Gastroesophageal sphincter (tissue), 4 donors: ENCODE data around the gene ALOX5AP. TPM values are rescaled to one million over a fixed set of nuclear protein-coding genes. Genes with fewer than 3 reads are reported as not detected.

ENCODE experiments used
- ATAC-seq: fragments of 150-250 bp; one replicate; pipeline ENCODE4 v1.9.1; 2016; ENCODE audit warnings: mild to moderate bottlenecking, moderate library complexity
- H3K27ac ChIP-seq, 4 donors: fragments of 200-600 bp; sonication (generic) in 3 of 4; 1 replicate in 3 of 4; 2 replicates in 1 of 4; pipeline ENCODE4 v1.5.1; 2016 to 2019
- H3K27me3 ChIP-seq: fragments of 200-600 bp; sonication (generic); one replicate; pipeline ENCODE4 v1.5.1; 2019
- H3K36me3 ChIP-seq, 2 donors: fragments of 200-600 bp; sonication (generic); one replicate each; pipeline ENCODE4 v1.5.1; 2019; ENCODE audit warnings: control low read depth in 1 of 2
- H3K4me1 ChIP-seq, 3 donors: fragments of 200-600 bp; sonication (generic); 1 replicate in 2 of 3; 2 replicates in 1 of 3; pipeline ENCODE4 v1.5.1; 2016 to 2019; ENCODE audit warnings: control low read depth in 2 of 3
- H3K4me3 ChIP-seq, 2 donors: fragments of 200-600 bp; sonication (generic); one replicate each; pipeline ENCODE4 v1.5.1; 2019; ENCODE audit warnings: mild to moderate bottlenecking in 1 of 2, moderate library complexity in 1 of 2
- H3K9me3 ChIP-seq, 3 donors: fragments of 200-600 bp; sonication (generic); one replicate each; pipeline ENCODE4 v1.5.1; 2017 to 2019; ENCODE audit warnings: control low read depth in 2 of 3
- EP300 ChIP-seq: sonication (generic); formaldehyde crosslinking; IDR thresholded peaks from one replicate; pipeline ENCODE4 v1.6.1; 2017; ENCODE audit warnings: antibody characterized with exemption, mild to moderate bottlenecking
- POLR2A ChIP-seq, 2 donors: fragments of 450-650 bp; IDR thresholded peaks; one replicate each; pipeline ENCODE4 v1.6.1; 2017; ENCODE audit warnings: antibody characterized with exemption in 2 of 2, mild to moderate bottlenecking in 2 of 2, moderate library complexity in 1 of 2
- POLR2AphosphoS5 ChIP-seq: sonication (generic); formaldehyde crosslinking; IDR thresholded peaks from one replicate; pipeline ENCODE4 v1.6.1; 2017; ENCODE audit warnings: antibody characterized with exemption
- WGBS, 2 donors: methylation state at CpG; one replicate each; pipeline ENCODE4 v1.1.5; 2018; ENCODE audit warnings: low coverage in 1 of 2; 5-methylcytosine and 5-hydroxymethylcytosine counted together
- total RNA-seq, 4 donors: library from RNA; depleted of rRNA; stranded (reverse); fragments of >200 nt; gene quantifications; one replicate each; pipeline ENCODE4 v1.1.0, GENCODE V29; 2016
- TF ChIP-seq, protein P1 (sequence below), 4 experiments: fragments of 200-600 bp in 2 of 4; fragments of 450-650 bp in 2 of 4; sonication (generic) in 1 of 4; IDR thresholded peaks; one replicate each; pipeline ENCODE4 v1.5.1; 2017 to 2019; ENCODE audit warnings: antibody characterized with exemption in 4 of 4, mild to moderate bottlenecking in 2 of 4, moderate library complexity in 2 of 4

ALOX5AP gene
- total RNA-seq, 4 donors from 2014 or later, result 5.6 to 34.7 (median 19.7) TPM

DNA sequence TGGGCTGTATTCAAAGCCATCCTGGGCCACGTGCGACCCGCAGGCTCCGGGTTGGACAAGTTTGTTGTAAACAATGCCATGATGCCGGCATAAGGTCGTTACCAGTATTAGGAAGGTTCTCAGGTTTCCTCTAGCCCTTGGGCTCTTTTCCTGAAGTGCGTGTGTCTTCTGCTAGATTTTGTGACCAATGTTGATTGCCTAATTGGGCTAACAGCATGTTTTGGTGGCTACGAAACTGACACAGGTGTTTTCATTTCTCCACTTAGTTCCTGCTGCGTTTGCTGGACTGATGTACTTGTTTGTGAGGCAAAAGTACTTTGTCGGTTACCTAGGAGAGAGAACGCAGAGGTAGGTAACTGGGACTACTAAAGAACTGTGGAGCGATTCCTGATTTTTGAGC is 20.3 kb downstream of the ALOX5AP start:
- H3K4me3 ChIP-seq, result no peak overlapping the region
- H3K9me3 ChIP-seq, result no peaks in the 10 kb centered on the region
- peaks cover 0 to 9% (median 0%) of the 10 kb centered on the region in 3 donors for H3K4me1 ChIP-seq
- ATAC-seq, result no peak
- no peak for TF ChIP-seq EP300
- TF ChIP-seq POLR2A (IDR thresholded peaks at IDR 0.05), result no peak
- no peak for TF ChIP-seq POLR2AphosphoS5
- TF ChIP-seq, protein P1, sequence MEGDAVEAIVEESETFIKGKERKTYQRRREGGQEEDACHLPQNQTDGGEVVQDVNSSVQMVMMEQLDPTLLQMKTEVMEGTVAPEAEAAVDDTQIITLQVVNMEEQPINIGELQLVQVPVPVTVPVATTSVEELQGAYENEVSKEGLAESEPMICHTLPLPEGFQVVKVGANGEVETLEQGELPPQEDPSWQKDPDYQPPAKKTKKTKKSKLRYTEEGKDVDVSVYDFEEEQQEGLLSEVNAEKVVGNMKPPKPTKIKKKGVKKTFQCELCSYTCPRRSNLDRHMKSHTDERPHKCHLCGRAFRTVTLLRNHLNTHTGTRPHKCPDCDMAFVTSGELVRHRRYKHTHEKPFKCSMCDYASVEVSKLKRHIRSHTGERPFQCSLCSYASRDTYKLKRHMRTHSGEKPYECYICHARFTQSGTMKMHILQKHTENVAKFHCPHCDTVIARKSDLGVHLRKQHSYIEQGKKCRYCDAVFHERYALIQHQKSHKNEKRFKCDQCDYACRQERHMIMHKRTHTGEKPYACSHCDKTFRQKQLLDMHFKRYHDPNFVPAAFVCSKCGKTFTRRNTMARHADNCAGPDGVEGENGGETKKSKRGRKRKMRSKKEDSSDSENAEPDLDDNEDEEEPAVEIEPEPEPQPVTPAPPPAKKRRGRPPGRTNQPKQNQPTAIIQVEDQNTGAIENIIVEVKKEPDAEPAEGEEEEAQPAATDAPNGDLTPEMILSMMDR (IDR thresholded peaks at IDR 0.05), result no peak
- H3K36me3 ChIP-seq, result no peaks in the 10 kb centered on the region
- WGBS, 2 donors, result 78 to 86% methylated on average over 11 to 12 of the region's 12 CpGs
- no peak overlapping the region for H3K27ac ChIP-seq
- no peaks in the 10 kb centered on the region for H3K27me3 ChIP-seq

DNA sequence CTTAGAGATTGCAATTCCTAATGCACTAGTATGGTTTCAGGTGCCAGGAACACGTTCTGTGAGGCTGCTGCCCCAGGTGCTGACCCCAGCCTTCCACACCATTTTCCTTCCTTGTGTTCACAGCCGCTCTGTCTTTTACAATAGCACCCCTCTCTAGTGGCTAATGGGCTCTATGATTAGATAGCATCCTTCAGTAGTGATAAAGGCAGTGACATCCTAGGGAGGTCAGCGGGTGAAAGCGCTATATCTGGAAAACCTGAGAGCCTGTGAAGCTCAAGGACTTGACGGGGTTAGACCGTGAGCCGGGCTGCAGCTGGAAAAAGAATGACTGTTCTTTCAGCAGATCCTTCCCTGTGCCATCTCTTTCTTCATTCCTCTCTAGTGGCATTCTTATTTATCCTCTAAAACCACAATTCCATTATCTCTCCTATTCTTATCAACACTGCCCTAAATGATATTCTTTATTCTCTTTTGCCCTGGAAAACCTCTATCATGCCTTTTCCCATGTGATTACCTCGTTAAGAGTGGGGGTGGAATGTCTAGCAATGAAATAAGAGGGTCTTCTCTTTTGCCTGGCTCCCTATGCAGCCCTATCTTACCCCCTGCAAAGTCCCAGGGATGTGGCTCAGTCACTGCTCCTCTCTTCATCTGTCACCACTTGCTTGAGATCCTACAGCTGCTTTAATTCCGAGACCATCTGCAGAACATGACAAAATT is 21.8 kb downstream of the ALOX5AP start:
- ATAC-seq, result no peak
- H3K4me1 ChIP-seq, result peaks cover 0 to 3% (median 0%) of the 10 kb centered on the region in 3 donors

DNA sequence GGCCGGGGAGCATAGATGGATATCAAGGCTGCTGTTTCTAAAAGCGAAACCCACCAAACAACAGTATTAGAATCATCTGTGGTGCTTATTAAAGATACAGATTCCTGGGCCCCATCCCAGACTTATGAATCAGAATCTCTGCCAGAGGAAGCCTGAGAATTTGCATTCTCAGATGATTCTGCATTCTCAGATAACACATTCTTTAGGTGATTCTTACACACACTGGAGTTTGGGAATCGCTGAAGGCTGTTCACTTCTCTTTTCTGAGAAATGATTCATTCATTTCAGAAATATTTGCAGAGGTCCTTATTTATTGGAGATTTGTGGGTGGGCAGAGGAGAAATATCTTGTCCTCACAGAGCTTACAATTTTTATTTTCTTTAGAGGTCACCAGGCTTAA is 24.4 kb downstream of the ALOX5AP start:
- 81 to 95% methylated on average over 3 of the region's 3 CpGs for WGBS, 2 donors
- no peak for TF ChIP-seq POLR2AphosphoS5

More for the DNA sequence above, 21.8 kb downstream of the ALOX5AP start:
- Histone ChIP-seq H3K9me3 (no peaks in the 10 kb centered on the region), H3K4me3 (no peak overlapping the region), H3K27ac (no peak overlapping the region), H3K27me3 (no peaks in the 10 kb centered on the region), H3K36me3 (no peaks in the 10 kb centered on the region)
- WGBS, 2 donors, result 62 to 67% methylated on average over 5 to 8 of the region's 9 CpGs
- no peak for TF ChIP-seq POLR2A (IDR thresholded peaks at IDR 0.05)
- TF ChIP-seq, protein P1 (IDR thresholded peaks at IDR 0.05), result no peak
- no peak for TF ChIP-seq POLR2AphosphoS5
- no peak for TF ChIP-seq EP300

DNA sequence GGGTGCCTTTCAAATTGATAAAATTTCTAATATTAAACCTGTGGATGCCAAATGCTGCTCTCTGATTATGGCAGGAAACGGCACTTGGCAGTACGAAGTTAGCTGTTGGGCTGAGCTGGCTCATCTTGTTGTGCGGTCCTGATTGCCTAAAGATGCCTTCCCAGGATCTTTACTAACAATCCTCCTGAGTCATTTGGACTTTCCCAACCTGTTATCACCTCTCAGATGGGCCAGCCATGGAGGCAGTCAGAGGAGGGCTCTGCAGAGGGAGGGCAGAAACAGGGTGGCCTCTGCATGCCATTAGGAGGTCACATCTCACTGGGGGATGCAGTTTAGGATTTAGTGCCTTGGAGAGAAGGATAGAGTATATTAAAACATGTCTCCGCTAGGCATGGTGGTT is 27.3 kb downstream of the ALOX5AP start:
- no peak for ATAC-seq
- Histone ChIP-seq H3K27me3 (no peaks in the 10 kb centered on the region), H3K27ac (no peak overlapping the region), H3K9me3 (no peaks in the 10 kb centered on the region), H3K4me1 (no peaks in the 10 kb centered on the region), H3K36me3 (no peaks in the 10 kb centered on the region), H3K4me3 (no peak overlapping the region)
- TF ChIP-seq, protein P1 (IDR thresholded peaks at IDR 0.05), result no peak
- TF ChIP-seq POLR2AphosphoS5 (no peak), EP300 (no peak), POLR2A (IDR thresholded peaks at IDR 0.05) (no peak)
- WGBS, 2 donors, result 62 to 90% methylated on average over 2 to 3 of the region's 4 CpGs

More for the DNA sequence above, 24.4 kb downstream of the ALOX5AP start:
- Histone ChIP-seq H3K4me3 (no peak overlapping the region), H3K36me3 (no peaks in the 10 kb centered on the region), H3K9me3 (no peaks in the 10 kb centered on the region), H3K27ac (no peak overlapping the region), H3K27me3 (no peaks in the 10 kb centered on the region), H3K4me1 (no peaks in the 10 kb centered on the region)
- ATAC-seq, result no peak

DNA sequence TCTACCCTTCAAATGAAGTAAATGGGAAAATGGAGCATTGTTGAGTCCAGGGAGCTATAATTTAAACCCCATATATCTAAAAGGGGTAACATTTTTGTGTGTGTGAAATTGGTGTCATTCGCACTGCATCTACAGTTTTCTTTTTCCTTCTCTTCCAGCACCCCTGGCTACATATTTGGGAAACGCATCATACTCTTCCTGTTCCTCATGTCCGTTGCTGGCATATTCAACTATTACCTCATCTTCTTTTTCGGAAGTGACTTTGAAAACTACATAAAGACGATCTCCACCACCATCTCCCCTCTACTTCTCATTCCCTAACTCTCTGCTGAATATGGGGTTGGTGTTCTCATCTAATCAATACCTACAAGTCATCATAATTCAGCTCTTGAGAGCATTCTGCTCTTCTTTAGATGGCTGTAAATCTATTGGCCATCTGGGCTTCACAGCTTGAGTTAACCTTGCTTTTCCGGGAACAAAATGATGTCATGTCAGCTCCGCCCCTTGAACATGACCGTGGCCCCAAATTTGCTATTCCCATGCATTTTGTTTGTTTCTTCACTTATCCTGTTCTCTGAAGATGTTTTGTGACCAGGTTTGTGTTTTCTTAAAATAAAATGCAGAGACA is 28.6 kb downstream of the ALOX5AP start:
- Histone ChIP-seq H3K27me3 (no peaks in the 10 kb centered on the region), H3K4me3 (no peak overlapping the region), H3K27ac (no peak overlapping the region), H3K36me3 (no peaks in the 10 kb centered on the region), H3K4me1 (no peaks in the 10 kb centered on the region), H3K9me3 (no peaks in the 10 kb centered on the region)
- 75 to 76% methylated on average over 5 to 8 of the region's 8 CpGs for WGBS, 2 donors
- TF ChIP-seq POLR2AphosphoS5 (no peak), POLR2A (IDR thresholded peaks at IDR 0.05) (no peak), EP300 (no peak)
- TF ChIP-seq, protein P1 (IDR thresholded peaks at IDR 0.05), result no peak
- no peak for ATAC-seq
